SH-SY5Y (cell line): Measurements from ENCODE around the gene CTXND1.

ENCODE experiments used
- GATA2 ChIP-seq: IDR thresholded peaks from 2 replicates; pipeline ENCODE4 v1.6.1; 2011; ENCODE audit warnings: mild to moderate bottlenecking, low read depth, low read length
- GATA3 ChIP-seq: IDR thresholded peaks from 2 replicates; pipeline ENCODE4 v1.6.1; 2011; ENCODE audit warnings: low read depth, mild to moderate bottlenecking, low read length, moderate library complexity

Gene CTXND1

DNA sequence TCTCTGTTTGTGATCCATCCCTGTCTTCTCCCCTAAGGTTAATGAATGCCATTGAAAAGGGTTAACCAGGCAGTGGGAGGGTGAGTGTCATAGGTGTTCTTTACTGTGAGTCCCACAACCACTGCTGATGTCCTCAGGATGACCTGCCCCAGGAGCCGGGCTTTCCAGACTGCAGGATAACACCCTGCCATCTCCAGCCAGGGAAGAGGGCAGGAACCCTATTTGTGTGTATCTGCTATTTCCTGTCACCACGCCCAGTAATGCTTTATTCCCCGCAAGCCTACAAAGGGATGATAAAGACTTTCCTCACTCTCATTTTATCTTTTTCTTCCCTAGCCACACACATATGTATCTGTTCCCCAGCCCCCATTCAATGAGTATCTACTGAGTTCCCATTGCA is 15.6 kb upstream of the CTXND1 start:
- no peak for TF ChIP-seq GATA3
- TF ChIP-seq GATA2, result no peak

DNA sequence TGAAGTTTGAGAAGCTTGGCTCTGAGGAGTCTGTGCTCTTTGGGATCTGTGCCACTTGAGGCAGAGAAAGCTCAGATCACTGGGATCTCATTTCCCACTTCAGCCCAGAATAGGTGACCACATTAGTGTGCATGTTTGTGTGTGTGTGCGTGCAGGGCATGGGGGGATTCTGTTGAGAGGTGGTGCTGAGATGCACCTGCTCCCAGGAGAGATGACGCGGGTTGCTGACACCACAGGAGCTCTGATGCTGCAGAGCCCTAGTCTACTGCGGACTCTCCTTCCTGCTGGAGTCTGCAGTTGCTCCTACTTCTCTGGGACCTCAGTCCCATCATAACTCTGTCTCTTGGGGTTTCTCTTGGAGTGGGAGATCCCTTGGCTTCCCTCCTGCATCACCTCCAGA is 14.7 kb upstream of the CTXND1 start:
- TF ChIP-seq GATA3 (no peak), GATA2 (no peak)

DNA sequence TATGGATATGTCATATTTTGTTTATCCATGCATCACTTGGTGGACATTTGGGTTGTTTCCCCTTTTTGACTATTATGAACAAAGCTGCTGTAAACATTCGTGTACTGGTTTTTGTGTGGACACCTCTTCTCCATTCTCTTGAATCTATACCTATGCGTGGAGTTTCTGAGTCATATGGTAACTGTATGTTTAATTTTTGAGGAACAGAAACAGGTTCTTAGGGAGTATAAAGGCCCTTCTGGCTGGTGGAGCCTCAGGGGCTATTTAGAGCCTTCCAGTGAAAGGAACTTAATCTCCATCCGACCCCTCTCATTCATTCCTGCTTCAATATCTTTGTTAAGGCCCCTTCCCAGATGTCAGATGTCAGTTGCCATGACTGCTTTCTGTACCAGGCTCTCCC is 14.1 kb upstream of the CTXND1 start:
- no peak for TF ChIP-seq GATA3
- TF ChIP-seq GATA2, result no peak

DNA sequence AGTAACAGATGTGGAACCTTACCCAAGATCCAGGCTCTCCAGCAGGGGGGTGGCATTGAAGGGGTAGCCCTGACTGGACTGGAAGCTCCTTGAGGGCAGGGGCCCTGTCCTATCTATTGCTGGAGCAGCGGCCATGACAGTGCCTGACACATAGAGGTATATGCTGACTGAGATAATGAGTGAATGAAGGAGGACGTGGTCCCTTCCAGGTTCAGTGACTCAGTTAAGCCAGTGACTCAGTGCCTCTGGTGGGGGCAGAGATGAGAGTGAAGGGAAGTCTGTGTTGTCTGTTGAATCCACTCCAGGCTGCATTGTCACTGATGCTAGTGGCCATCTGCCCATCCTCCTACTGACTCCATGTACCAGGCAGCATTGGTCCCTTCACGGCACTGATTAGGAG is 13.0 kb upstream of the CTXND1 start:
- TF ChIP-seq GATA3, result no peak
- TF ChIP-seq GATA2, result no peak

DNA sequence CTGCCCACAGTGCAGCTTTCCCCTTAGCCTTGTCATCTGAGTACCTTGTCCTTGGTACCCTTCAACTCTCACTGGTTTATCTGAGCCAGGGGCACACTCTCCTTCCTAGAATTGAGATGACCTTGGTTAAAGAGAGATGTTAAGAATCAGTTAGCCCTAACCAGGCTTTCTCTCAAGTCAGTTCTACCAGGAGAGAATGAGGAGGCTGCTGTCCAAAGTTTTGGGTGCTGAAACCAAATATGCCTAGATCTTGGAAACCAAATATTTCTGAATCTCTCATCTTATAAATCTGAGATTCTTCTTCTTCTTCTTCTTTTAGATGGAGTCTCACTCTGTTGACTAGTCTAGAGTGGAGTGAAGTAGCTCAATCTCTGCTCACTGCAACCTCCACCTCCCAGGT is 12.0 kb upstream of the CTXND1 start:
- TF ChIP-seq GATA2 (no peak), GATA3 (no peak)

DNA sequence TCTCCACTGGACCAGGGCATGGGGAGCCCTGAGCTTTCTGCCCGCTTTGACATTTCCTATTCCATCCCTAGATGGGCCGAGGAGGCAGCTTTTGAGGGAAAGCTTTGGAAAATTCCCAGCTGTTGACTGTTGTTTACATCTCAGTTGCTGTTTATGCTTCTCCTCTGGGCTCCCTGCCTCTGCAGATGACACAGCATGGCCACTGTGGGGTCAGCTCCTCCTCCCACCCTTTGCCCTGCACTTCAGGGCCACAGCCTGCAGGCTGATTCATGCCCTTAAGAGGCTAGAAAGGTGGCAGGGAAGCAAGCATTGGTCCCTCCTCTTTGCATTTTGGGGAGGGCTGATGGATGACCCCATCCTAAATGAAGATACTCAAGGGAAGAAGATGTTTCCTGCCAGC is 8.5 kb upstream of the CTXND1 start:
- TF ChIP-seq GATA2 (no peak), GATA3 (no peak)

DNA sequence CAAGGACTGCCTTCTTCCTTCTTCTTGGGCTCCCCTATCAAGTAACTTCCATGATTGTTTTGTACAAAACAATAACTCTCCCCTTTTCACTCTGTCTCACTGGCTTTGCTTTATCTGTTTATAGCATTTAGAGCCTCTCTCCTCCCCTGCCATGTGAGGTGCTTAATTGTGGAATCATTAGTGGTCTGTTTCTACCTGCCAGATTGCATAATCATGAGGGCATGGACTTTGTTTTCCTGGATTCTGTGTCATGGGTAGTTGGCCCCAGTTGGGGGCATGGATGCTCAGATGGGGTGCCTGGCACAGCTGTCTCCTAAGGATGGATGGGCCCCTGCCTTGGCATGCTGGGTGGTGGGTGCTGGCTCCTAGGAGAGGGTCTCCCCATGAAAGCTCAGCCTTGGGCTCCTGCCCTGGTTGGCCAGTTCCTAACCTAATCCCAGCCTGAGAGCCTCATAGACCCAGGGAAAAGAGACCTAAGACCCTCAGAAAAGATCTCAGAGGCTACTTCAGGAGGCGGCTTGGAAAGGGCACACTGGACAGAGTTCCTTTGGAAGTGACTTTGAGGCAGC is 8.0 kb upstream of the CTXND1 start:
- TF ChIP-seq GATA3, result no peak
- no peak for TF ChIP-seq GATA2

DNA sequence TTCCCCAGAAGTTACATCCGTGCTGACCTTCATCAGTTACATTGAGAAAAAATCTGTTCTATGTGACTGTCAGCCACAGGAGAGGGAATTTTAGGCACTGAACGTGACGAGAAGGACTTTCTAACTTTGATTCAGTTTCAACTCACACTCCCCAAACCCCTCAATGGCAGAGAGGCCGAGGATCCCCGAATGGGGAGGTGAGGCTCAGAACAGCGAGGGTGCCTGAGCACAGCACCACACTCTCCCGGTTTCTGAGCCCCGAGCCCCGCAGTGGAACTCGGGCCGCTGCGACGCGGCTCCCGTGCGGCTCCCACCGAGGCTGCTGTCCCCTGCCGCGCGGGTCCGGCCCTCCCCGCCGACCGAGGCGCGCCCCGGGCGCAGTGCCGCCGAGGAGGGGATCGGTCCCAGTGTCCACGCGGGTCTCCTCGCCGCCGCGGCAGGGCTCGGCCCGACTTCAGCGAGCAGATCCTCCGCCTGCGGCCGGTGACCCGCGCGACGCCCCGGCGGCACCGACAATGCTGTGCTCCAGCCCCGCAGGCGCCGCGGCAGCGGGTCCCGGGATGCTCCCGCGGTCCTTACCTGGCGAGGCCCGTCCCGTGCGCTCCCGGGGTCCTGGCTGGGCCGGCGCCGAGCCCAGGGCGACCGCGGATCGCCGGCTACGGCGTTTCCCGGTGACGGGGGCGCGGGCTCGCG is 439 bp downstream of the CTXND1 start:
- no peak for TF ChIP-seq GATA2
- TF ChIP-seq GATA3, result no peak

DNA sequence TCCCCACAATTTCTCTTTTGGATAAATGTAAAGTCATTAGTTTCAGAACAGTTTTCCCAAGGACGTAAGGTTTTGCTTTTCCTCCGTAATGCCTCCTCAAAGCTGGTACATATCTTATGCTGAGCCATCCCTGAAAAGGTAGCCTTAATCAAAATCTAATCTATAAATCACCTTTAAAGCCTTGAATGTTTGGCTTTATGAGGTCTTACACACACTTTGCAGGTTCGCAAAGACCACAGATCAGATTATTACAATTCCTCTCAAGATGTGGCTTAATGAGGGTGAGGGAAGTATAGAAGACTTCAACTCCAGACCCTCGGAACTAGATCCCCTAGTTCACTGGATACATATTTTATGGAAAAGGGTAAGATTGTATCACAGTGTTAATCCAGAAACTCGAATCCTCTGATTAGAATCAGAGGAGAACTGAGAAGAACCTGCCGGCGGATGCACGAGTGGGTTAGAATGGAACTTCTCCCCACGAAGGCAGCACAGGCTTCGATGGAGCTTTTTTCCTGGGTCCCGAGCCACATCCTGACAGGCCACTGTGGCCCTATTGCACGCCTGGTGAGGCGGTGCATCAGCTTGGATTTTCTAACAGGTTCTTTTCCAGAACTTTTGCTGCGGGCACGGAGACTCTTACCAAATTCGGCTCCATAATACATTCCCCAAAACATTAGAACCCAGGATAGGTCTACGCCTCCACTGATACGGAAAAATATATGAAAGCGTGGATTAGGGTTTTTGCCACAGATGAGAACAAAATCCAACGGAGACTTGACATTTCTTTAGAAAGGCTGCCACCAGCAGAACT is 1.2 kb downstream of the CTXND1 start:
- no peak for TF ChIP-seq GATA3
- TF ChIP-seq GATA2, result no peak

DNA sequence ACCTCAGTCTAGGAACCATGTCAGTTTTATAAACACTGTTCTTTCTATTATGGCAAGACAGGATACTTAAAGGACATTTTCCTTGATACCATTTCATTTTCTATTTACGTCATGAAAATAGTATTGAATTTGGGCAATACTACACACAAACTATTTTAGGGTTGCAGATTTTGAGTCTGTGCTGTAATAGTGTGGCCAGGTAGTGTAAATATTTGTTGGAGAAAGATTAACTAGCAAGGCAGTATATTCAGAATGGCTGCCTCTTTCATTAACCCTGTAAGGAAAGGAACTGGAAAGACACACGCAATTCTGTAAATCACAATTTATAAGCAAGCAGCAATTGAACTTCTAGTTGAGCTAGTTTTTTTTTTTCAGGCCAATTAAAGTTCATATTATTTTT is 2.0 kb downstream of the CTXND1 start:
- no peak for TF ChIP-seq GATA3
- TF ChIP-seq GATA2, result no peak

DNA sequence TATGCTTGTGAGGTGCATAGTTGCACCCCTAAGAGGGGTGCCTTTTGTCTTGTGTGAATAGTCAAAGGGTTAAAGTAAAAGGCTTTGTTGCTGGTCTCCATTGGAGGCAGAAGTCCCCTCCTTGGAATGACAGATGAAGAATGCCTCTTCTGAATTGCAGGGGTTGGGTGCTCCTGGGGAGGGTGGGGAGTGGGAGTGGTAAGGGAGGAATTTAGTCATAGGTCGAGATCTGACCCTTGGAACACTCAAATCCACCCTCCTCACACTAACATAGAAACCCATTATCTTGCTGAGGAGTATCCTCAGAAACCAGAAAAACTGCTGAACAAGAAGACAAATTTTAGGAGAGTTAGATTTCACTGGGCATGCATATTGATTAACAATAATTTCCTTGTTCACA is 4.7 kb downstream of the CTXND1 start:
- no peak for TF ChIP-seq GATA3
- TF ChIP-seq GATA2, result no peak

DNA sequence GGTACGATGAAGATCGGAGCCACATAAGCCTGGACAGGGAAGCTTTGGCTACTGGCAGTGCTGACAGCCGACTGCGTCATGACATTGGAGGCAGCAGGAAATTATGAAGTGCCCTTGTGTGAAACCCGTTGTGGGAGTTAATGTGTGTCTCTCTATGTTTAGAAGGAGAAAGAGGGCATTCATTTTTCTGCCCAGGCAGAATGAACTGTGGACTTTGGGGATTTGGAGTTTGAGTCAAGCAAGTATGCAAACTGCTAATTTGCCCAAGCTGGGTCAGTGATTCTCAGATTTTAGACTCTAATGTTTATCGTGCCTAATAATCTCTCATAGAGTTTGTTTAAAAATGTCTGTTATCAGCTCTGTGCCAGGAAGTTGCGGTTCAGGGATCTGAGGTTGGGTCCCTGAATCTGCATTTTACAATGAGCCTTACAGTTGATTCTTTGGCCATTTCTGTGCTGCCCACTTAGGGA is 5.6 kb downstream of the CTXND1 start:
- no peak for TF ChIP-seq GATA3
- TF ChIP-seq GATA2, result no peak

DNA sequence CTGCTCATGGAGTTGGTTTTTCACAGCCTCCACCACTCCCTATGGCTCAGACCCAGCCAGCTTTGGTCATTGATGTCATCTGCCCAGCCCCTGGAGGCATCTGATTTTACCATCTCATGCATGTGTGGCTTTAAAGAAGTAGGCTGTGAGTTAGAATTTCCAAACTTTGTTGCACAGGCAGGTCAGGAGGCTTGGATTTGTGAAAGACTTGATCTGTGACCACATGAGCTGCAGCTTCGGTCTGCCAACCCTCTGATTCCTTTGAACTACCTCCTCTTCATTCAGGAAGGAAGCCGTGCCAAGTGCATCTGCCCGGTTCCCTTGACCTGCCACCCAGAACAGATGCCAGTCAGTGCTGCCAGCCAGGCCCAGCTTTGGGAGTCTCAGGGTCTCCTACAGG is 9.2 kb downstream of the CTXND1 start:
- TF ChIP-seq GATA2 (no peak), GATA3 (no peak)

DNA sequence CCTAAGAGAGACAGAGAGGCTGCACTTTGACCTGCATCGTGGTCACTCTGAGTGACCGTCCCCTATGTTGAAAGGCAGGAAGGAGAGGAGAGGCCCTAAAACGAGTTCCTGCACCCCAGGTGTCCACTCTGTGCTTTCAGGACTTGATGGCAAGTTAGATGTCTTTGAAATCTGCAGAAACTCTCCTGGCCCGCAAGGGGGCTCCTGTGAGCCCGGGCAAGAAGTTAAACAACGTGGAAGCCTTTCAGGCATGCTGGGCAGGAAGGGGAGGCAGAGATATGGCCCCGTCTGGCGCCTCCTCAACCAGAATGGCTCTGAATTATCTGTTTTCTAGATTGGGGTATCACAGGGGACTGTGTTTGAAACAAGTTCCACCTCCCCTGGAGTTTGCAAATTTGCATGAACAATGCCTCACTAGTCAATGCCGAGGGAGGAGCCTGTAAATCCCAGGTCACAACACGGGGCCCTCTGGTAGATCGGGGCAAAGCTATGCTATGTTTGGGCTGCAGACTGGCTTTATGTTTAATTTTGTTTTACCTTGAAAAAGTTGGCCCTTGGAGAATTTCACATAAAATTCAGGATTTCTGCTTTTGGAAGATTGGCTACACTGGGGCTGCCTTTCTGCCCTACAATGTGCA is 9.8 kb downstream of the CTXND1 start:
- no peak for TF ChIP-seq GATA3
- TF ChIP-seq GATA2, result no peak
